ENCODE data around the gene MKX. TPM values are rescaled to one million over a fixed set of nuclear protein-coding genes. Genes with fewer than 3 reads are reported as not detected.

The MKX gene
- polyA plus RNA-seq, 2 of the 4 experiments (the other 2 are of a cell fraction): 0.03 TPM; not detected in 1

DNA sequence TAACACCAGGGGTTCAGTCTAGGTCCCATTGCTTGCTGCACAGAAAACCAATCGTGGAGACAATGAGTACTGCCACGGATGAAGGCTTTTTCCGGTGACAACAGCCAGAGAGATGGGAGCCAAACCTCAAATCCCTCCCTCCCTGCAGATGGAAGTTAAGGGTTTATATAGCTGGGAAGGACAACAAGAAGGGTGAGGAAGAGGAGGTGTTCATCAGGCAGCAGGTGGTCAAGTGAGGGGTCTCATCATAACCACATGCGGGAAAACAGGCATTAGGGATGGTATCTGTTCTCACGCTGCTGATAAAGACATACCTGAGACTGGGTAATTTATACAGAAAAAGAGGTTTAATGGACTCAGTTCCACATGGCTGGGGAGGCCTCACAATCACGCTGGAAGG lies 91.3 kb downstream of the MKX start:
- no peaks in the 10 kb centered on the region for H3K4me1 ChIP-seq
- ChIA-PET CTCF (interaction anchor here (0.7 kb wide), 1 partner anchor 494 kb away, joined by 3 read pairs; no protein-coding TSS in a partner anchor), POLR2A (no interaction called here)
- no peak for TF ChIP-seq MYC (IDR thresholded peaks at IDR 0.05; ENCODE audit: borderline replicate concordance, low read length)
- no peak for TF ChIP-seq SMC3 (IDR thresholded peaks at IDR 0.05)
- TF ChIP-seq EHMT2 (IDR thresholded peaks at IDR 0.05; ENCODE audit: low read depth): no peak
- TF ChIP-seq, protein P1, sequence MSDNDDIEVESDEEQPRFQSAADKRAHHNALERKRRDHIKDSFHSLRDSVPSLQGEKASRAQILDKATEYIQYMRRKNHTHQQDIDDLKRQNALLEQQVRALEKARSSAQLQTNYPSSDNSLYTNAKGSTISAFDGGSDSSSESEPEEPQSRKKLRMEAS (IDR thresholded peaks at IDR 0.05): no peak
- TF ChIP-seq, protein P2, sequence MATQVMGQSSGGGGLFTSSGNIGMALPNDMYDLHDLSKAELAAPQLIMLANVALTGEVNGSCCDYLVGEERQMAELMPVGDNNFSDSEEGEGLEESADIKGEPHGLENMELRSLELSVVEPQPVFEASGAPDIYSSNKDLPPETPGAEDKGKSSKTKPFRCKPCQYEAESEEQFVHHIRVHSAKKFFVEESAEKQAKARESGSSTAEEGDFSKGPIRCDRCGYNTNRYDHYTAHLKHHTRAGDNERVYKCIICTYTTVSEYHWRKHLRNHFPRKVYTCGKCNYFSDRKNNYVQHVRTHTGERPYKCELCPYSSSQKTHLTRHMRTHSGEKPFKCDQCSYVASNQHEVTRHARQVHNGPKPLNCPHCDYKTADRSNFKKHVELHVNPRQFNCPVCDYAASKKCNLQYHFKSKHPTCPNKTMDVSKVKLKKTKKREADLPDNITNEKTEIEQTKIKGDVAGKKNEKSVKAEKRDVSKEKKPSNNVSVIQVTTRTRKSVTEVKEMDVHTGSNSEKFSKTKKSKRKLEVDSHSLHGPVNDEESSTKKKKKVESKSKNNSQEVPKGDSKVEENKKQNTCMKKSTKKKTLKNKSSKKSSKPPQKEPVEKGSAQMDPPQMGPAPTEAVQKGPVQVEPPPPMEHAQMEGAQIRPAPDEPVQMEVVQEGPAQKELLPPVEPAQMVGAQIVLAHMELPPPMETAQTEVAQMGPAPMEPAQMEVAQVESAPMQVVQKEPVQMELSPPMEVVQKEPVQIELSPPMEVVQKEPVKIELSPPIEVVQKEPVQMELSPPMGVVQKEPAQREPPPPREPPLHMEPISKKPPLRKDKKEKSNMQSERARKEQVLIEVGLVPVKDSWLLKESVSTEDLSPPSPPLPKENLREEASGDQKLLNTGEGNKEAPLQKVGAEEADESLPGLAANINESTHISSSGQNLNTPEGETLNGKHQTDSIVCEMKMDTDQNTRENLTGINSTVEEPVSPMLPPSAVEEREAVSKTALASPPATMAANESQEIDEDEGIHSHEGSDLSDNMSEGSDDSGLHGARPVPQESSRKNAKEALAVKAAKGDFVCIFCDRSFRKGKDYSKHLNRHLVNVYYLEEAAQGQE (IDR thresholded peaks at IDR 0.05): no peak
- TF ChIP-seq TP53 (CRISPR knock-in tag; IDR thresholded peaks at IDR 0.05): no peak
- TF ChIP-seq EHF (CRISPR knock-in tag; IDR thresholded peaks at IDR 0.05): no peak
- TF ChIP-seq ZNF302 (CRISPR knock-in tag; IDR thresholded peaks at IDR 0.05): no peak
- no peak for TF ChIP-seq RARB (CRISPR knock-in tag; IDR thresholded peaks at IDR 0.05)
- no peak for TF ChIP-seq RFX5 (IDR thresholded peaks at IDR 0.05)
- no peak for TF ChIP-seq HOXB13 (CRISPR knock-in tag; IDR thresholded peaks at IDR 0.05; ENCODE audit: low read depth)
- TF ChIP-seq HOXA7 (CRISPR knock-in tag; IDR thresholded peaks at IDR 0.05): no peak
- no peak for TF ChIP-seq RNF2 (IDR thresholded peaks at IDR 0.05; ENCODE audit: borderline replicate concordance, low read depth)
- TF ChIP-seq, protein P3, sequence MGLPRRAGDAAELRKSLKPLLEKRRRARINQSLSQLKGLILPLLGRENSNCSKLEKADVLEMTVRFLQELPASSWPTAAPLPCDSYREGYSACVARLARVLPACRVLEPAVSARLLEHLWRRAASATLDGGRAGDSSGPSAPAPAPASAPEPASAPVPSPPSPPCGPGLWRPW (IDR thresholded peaks at IDR 0.05): no peak
- TF ChIP-seq, protein P4, sequence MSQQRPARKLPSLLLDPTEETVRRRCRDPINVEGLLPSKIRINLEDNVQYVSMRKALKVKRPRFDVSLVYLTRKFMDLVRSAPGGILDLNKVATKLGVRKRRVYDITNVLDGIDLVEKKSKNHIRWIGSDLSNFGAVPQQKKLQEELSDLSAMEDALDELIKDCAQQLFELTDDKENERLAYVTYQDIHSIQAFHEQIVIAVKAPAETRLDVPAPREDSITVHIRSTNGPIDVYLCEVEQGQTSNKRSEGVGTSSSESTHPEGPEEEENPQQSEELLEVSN (IDR thresholded peaks at IDR 0.05; ENCODE audit: borderline replicate concordance, low read depth): no peak
- TF ChIP-seq PHF8 (IDR thresholded peaks at IDR 0.05; ENCODE audit: borderline replicate concordance, low read depth): no peak
- no peak for TF ChIP-seq TFCP2L1 (CRISPR knock-in tag; IDR thresholded peaks at IDR 0.05)
- no peak for TF ChIP-seq MAFK (IDR thresholded peaks at IDR 0.05; ENCODE audit: partially characterized antibody)
- TF ChIP-seq ESRRA (IDR thresholded peaks at IDR 0.05; ENCODE audit: borderline replicate concordance, low read length): no peak
- no peak for TF ChIP-seq ZSCAN20 (CRISPR knock-in tag; IDR thresholded peaks at IDR 0.05)
- ATAC-seq (no peak), FAIRE-seq (no peak), DNase-seq (ENCODE audit: low read depth in 1 of 2, low spot score in 1 of 2) (no peak)
- H3K9me3 ChIP-seq: no peaks in the 10 kb centered on the region
- H3K4me3 ChIP-seq: no peak overlapping the region
- 56% methylated on average over 6 of the region's 6 CpGs for WGBS (ENCODE audit: missing lambda C conversion rate)
- no peak overlapping the region for H3K4me2 ChIP-seq
- H3K27ac ChIP-seq: no peak overlapping the region

DNA sequence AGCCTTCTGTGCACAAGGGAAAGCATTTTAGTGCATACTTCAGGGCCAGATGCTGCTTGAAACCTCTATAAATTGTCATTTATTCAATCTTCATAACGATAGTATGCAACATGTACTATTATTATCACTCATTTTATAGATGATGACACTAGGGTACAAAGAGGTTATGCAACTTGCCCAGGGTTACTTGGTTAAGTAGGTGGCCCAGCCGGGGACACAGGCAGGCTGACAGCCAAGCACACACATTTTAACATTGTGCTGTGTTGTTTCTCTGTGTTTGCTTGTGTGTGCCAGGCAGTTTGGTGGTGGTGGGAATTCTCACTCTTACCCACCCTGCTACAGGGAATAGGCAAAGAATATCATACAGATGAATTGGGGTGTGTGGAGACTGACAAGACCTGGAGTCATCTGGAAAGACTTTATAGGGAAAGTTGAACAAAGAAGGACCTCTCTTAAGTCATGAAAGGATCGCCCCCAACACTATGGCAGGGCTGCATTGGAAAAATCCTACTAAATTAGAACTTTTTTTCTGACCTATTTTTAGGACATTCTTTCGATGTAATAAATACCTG lies 98.9 kb downstream of the MKX start:
- FAIRE-seq (no peak), DNase-seq (ENCODE audit: low read depth in 1 of 2, low spot score in 1 of 2) (no peak), ATAC-seq (no peak)
- no peak overlapping the region for H3K4me3 ChIP-seq
- POLR2A ChIA-PET: no interaction called here
- H3K4me2 ChIP-seq: no peak overlapping the region
- no peak overlapping the region for H3K27ac ChIP-seq
- H3K9me3 ChIP-seq: no peaks in the 10 kb centered on the region
- CTCF ChIA-PET: no interaction called here
- 2% methylated on average over 4 of the region's 4 CpGs for WGBS (ENCODE audit: missing lambda C conversion rate)
- H3K4me1 ChIP-seq: no peaks in the 10 kb centered on the region
- TF ChIP-seq KDM5A (IDR thresholded peaks at IDR 0.05): no peak
- no peak for TF ChIP-seq RARB (CRISPR knock-in tag; IDR thresholded peaks at IDR 0.05)
- TF ChIP-seq FOSL2 (IDR thresholded peaks at IDR 0.05): no peak
- TF ChIP-seq FOSL2 (CRISPR knock-in tag; IDR thresholded peaks at IDR 0.05): no peak
- no peak for TF ChIP-seq HDAC2 (IDR thresholded peaks at IDR 0.05)
- no peak for TF ChIP-seq SMC3 (IDR thresholded peaks at IDR 0.05)
- TF ChIP-seq HEYL (CRISPR knock-in tag; IDR thresholded peaks at IDR 0.05): no peak
- no peak for TF ChIP-seq FOXS1 (CRISPR knock-in tag; IDR thresholded peaks at IDR 0.05)
- TF ChIP-seq ZSCAN20 (CRISPR knock-in tag; IDR thresholded peaks at IDR 0.05): no peak
- no peak for TF ChIP-seq CHD4 (IDR thresholded peaks at IDR 0.05; ENCODE audit: borderline replicate concordance)
- TF ChIP-seq, protein P3 (IDR thresholded peaks at IDR 0.05): no peak
- no peak for TF ChIP-seq ESRRA (IDR thresholded peaks at IDR 0.05; ENCODE audit: borderline replicate concordance, low read length)
- TF ChIP-seq, protein P2 (IDR thresholded peaks at IDR 0.05): no peak
